ENCODE data around the gene TXNIP. TPM values are rescaled to one million over a fixed set of nuclear protein-coding genes. Genes with fewer than 3 reads are reported as not detected.

The TXNIP gene
- total and polyA plus RNA-seq, 7 donors, result 326 to 4,609 (median 1,623) TPM

- Histone ChIP-seq H3K9me3 (no peaks in the 10 kb centered on the region), H3K4me3 (peak overlapping the region; percentile 72 to 93 (median 88)), H3K27me3 (no peaks in the 10 kb centered on the region), H3K4me1 (peaks cover 0 to 35% (median 20%) of the 10 kb centered on the region in 4 donors), H3K27ac (peak overlapping the region; percentile 92 to 95 (median 94)), H3K36me3 (peaks cover 35 to 38% (median 37%) of the 10 kb centered on the region in 4 donors)
- TF ChIP-seq POLR2A (IDR thresholded peaks at IDR 0.05) (peak in 1 of 2 donors; percentile 7), POLR2AphosphoS5 (IDR thresholded peaks at IDR 0.05) (peak; percentile 38 to 60 (median 54)), EP300 (IDR thresholded peaks at IDR 0.05) (no peak)
- DNase-seq, result peak; percentile 74
- intact Hi-C loops (cut with DNase I), result no loop called here
- WGBS, 2 donors, result 68 to 74% methylated on average over 10 of the region's 10 CpGs
Observed at GRCh38 chr1:145991735-145992412, 4.5 kb downstream of the TXNIP start.

DNA sequence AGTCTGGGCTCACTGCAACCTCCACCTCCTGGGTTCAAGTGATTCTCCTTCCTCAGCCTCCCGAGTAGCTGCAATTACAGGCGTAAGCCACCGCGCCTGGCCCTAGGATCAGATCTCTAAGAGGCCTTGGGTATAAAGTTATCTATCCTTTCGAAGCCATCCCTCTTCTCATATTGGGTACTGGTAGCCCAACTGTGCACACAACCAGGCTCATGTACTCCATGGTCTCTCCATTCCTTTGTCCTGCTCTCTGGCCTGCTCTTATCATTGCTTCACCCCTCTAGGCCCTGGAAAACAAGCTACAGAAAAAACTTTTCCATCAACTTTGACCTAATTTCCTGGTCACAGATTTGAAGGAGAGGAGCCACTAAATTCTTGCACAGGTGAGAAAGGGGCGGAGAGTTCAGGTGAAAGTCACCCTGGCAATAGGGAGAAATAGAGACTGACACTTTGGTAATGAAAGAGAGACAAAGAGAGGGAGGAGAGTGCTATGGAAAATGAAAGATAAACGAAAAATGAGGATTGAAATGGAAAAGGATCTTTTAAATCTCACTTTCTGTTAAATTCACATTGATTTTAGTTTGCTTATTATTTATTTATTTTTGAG lies 6.0 kb downstream of the TXNIP start:
- H3K36me3 ChIP-seq, result peaks cover 30 to 32% (median 31%) of the 10 kb centered on the region in 4 donors
- H3K4me1 ChIP-seq, result peaks cover 0 to 48% (median 34%) of the 10 kb centered on the region in 4 donors
- no peaks in the 10 kb centered on the region for H3K27me3 ChIP-seq
- intact Hi-C loops (cut with DNase I), result no loop called here
- peak; percentile 77 for DNase-seq
- H3K4me3 ChIP-seq, result no peak overlapping the region
- WGBS, 2 donors, result 63 to 83% methylated on average over 7 of the region's 7 CpGs
- H3K9me3 ChIP-seq, result no peaks in the 10 kb centered on the region
- TF ChIP-seq POLR2AphosphoS5 (IDR thresholded peaks at IDR 0.05) (peak in 2 of 4 donors; percentile 44 to 49), CTCF (IDR thresholded peaks at IDR 0.05) (no peak)
- H3K27ac ChIP-seq, result peak overlapping the region; percentile 92 to 95 (median 94)

- intact Hi-C loops (cut with DNase I), result no loop called here
- no peak for TF ChIP-seq CTCF (IDR thresholded peaks at IDR 0.05)
- no peak for TF ChIP-seq POLR2A (IDR thresholded peaks at IDR 0.05)
- TF ChIP-seq EP300 (IDR thresholded peaks at IDR 0.05), result no peak
- no peak for TF ChIP-seq POLR2AphosphoS5 (IDR thresholded peaks at IDR 0.05)
- no peaks in the 10 kb centered on the region for H3K9me3 ChIP-seq
- H3K4me3 ChIP-seq, result no peak overlapping the region
- 45% methylated on average over 5 of the region's 5 CpGs for WGBS, 2 donors
- H3K27ac ChIP-seq, result peak overlapping the region; percentile 54 to 94 (median 92)
- peaks cover 15 to 17% (median 16%) of the 10 kb centered on the region in 4 donors for H3K36me3 ChIP-seq
- peak; percentile 60 for DNase-seq
- H3K4me1 ChIP-seq, result peaks cover 0 to 64% (median 49%) of the 10 kb centered on the region in 4 donors
- H3K27me3 ChIP-seq, result no peaks in the 10 kb centered on the region
Observed at GRCh38 chr1:145988773-145989172, 7.6 kb downstream of the TXNIP start.

DNA sequence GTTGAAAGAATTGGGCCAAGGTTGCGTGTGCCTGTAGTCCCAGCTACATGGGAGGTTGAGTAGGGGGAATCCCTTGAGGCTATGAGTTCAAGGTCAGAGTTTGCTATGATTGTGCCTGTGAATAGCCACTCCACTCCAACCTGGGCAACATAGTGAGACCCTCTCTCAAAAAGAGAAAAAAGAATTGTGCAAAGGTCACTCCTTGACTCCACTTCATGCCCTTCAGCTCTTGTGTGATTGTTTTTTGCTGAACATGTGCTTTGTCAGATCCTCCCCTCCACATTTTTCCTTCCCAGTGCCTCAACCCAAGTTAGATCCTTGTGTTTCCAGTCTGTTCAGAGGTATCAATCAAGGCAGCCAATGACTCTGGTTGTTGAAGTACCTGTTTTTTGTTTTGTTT lies 8.5 kb downstream of the TXNIP start:
- WGBS, 2 donors, result 96 to 100% methylated on average over 1 of the region's 1 CpG
- H3K27ac ChIP-seq, result peak overlapping the region; percentile 54 to 94 (median 92)

More for the DNA sequence above, 8.5 kb downstream of the TXNIP start:
- Histone ChIP-seq H3K4me3 (no peak overlapping the region), H3K36me3 (peaks cover 6 to 8% (median 7%) of the 10 kb centered on the region in 4 donors), H3K9me3 (no peaks in the 10 kb centered on the region), H3K27me3 (no peaks in the 10 kb centered on the region), H3K4me1 (peaks cover 0 to 66% (median 57%) of the 10 kb centered on the region in 4 donors)
- intact Hi-C loops (cut with DNase I), result no loop called here
- TF ChIP-seq POLR2A (IDR thresholded peaks at IDR 0.05) (no peak), EP300 (IDR thresholded peaks at IDR 0.05) (no peak), POLR2AphosphoS5 (IDR thresholded peaks at IDR 0.05) (peak in 1 of 4 donors; percentile 37), CTCF (IDR thresholded peaks at IDR 0.05) (no peak)
- DNase-seq, result no peak
